HEK293 (cell line): ENCODE results near the gene ARHGAP22.

ENCODE experiments used
- ZNF664 ChIP-seq: fragments of 450-650 bp; formaldehyde crosslinking; IDR thresholded peaks from 2 replicates; pipeline ENCODE4 v1.5.1; 2016; ENCODE audit warnings: missing biosample characterization, missing genetic modification characterization
- ZNF777 ChIP-seq: fragments of 450-650 bp; formaldehyde crosslinking; IDR thresholded peaks from 2 replicates; pipeline ENCODE4 v1.5.1; 2017; ENCODE audit warnings: missing biosample characterization, missing genetic modification characterization, borderline replicate concordance
- TF ChIP-seq, protein P1 (sequence below): fragments of 450-650 bp; formaldehyde crosslinking; IDR thresholded peaks from 2 replicates; pipeline ENCODE4 v1.5.1; 2016; ENCODE audit warnings: missing biosample characterization, missing genetic modification characterization
- TF ChIP-seq, protein P2 (sequence below): sonication (generic); formaldehyde crosslinking; IDR thresholded peaks from 2 replicates; pipeline ENCODE4 v1.8.1; 2022; ENCODE audit warnings: mild to moderate bottlenecking, moderate library complexity, missing genetic modification reagents

DNA sequence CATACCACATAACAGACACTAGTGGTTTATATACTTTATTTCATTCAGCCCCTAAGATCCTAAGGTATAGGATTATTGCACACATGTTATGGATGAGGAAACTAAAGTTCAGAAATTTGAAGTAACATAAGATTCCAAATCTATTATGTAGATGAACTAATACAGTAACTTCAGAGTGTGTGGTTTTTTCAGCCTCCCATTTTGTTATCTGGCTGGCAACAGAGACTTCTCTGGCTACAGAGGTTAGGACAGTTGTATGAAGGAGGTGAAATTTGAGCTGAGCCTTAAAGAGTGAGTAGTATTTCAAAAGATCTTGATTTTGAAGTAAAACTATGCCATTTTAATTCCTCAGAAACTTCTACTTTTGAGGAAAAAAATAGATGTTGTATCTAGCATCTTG, 173.0 kb downstream of the ARHGAP22 start:
- TF ChIP-seq ZNF664 (tag by site-specific recombination) (no peak), ZNF777 (tag by site-specific recombination) (no peak)
- TF ChIP-seq, protein P1, sequence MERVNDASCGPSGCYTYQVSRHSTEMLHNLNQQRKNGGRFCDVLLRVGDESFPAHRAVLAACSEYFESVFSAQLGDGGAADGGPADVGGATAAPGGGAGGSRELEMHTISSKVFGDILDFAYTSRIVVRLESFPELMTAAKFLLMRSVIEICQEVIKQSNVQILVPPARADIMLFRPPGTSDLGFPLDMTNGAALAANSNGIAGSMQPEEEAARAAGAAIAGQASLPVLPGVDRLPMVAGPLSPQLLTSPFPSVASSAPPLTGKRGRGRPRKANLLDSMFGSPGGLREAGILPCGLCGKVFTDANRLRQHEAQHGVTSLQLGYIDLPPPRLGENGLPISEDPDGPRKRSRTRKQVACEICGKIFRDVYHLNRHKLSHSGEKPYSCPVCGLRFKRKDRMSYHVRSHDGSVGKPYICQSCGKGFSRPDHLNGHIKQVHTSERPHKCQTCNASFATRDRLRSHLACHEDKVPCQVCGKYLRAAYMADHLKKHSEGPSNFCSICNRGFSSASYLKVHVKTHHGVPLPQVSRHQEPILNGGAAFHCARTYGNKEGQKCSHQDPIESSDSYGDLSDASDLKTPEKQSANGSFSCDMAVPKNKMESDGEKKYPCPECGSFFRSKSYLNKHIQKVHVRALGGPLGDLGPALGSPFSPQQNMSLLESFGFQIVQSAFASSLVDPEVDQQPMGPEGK: no peak
- TF ChIP-seq, protein P2, sequence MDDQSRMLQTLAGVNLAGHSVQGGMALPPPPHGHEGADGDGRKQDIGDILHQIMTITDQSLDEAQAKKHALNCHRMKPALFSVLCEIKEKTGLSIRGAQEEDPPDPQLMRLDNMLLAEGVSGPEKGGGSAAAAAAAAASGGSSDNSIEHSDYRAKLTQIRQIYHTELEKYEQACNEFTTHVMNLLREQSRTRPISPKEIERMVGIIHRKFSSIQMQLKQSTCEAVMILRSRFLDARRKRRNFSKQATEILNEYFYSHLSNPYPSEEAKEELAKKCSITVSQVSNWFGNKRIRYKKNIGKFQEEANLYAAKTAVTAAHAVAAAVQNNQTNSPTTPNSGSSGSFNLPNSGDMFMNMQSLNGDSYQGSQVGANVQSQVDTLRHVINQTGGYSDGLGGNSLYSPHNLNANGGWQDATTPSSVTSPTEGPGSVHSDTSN (CRISPR knock-in tag): no peak
